ENCODE results near the gene NEXMIF.
"Not testable (repeated sequence)": the region's sequence is repeated elsewhere in the genome, so short reads cannot be mapped to it uniquely, and the experiment has no call there.

The NEXMIF gene

DNA sequence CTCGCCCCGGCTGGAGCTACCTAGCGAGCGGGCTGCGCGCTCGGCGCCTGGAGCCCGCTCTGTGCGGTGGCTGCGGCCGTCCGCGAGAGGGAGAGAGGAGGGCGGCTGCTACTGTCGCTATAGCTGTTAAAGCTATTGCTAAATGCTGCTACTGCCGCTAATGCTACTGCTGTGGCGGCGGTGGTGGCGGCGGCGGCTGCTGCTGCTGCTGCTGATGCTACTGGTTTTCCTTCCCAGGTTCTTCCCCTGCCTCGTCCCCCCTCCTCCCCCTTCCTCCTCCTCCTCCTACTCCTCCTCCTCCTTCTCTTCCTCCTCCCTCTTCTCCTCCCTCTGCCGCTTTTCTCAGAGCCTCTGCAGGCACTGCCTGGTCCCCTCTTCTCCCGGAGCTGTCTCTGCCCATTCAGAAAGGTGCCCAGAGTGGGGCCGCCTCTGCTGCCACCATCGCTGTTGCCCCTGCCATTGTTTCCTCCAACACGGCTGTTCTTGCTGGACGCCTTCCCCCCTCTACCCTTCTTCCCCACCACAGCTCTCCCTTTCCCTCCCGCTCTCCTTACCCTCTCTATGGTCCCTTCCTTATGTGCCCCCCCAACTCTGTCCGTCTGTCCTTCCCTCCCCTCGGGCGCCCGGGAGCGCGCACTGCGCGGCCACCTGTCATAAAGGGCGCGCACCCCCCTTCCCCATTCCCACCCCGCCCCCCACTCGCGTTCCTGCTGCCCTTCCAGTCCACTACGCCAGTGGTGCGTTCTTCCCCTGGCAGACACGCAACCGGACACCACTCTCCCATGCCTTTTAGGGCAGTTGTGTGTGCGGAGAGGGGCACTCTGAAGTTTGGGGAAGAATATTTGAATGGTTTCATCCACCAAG lies at the start of gene NEXMIF:
TSS of gene NEXMIF (minus strand) at position 228 of the 864 bp plus-strand sequence.
- TF ChIP-seq GATA1 (IDR thresholded peaks at IDR 0.05; ENCODE audit: low read depth, low read length) (no peak), POLR2A (IDR thresholded peaks at IDR 0.05; ENCODE audit: low read length) (no peak)
- DNase-seq = peak; percentile 0 to 18

DNA sequence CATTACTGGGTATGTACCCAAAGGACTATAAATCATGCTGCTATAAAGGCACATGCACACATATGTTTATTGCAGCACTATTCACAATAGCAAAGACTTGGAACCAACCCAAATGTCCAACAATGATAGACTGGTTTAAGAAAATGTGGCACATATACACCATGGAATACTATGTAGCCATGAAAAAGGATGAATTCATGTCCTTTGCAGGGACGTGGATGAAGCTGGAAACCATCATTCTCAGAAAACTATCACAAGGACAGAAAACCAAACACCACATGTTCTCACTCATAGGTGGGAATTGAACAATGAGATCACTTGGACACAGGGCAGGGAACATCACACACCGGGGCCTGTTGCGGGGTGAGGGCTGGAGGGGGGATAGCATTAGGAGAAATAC lies 36.7 kb upstream of the NEXMIF start:
- not testable (repeated sequence) for DNase-seq

DNA sequence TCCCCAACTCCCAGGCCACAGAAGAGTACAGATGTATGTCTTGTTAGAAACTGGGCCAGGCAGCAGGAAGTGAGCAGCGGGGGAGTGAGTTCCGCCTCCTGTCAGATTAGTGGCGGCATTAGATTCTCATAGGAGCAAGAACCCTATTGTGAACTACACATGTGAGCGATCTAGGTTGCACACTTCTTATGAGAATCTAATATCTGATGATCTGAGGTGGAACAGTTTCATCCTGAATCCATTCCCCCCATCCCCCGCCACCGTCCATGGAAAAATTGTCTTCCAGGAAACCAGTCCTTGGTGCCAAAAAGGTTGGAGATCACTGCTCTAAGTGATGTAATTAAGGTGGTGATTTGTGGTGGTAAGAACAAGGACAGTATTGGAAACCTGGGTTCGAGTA lies 24.5 kb upstream of the NEXMIF start:
- TF ChIP-seq POLR2A (IDR thresholded peaks at IDR 0.05; ENCODE audit: low read length) (no peak), GATA1 (IDR thresholded peaks at IDR 0.05; ENCODE audit: low read depth, low read length) (no peak)
- no peak for DNase-seq

DNA sequence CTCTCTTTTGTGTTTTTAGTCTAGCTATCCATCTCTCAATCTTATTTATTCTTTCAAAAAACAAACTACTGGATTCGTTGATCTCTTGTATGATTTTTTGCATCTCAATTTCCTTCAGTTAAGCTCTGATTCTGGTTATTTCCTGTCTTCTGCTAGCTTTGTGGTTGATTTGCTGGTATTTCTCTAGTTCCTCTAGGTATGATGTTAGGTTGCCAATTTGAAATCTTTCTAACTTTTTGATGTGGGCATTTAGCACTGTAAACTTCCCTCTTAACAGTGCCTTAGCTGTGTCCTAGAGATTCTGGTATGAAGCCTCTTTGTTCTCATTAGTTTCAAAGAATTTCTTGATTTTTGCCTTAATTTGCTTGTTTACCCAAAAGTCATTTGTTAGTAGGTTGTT lies 15.2 kb upstream of the NEXMIF start:
- TF ChIP-seq GATA1 (IDR thresholded peaks at IDR 0.05; ENCODE audit: low read depth, low read length) (no peak), POLR2A (IDR thresholded peaks at IDR 0.05; ENCODE audit: low read length) (no peak)
- no peak for DNase-seq

DNA sequence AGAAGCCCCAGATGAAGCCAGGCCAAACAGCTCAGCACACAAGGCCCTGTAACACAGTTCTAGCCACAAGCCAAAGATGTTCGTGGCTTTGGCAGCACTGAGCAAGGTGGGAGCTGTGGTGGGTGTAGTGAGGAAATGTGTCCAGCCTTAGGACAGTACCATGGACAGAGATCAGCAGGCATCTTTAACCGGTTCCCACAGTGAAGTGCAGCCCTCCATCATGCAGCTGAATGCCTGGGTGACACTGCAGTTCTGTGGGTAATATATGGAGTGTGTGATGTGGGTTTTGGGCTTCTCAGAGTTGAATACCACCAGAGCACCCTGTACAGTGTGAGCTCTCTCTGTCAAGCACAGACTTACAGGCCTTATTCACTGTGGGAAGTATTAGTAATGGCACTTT lies 6.0 kb upstream of the NEXMIF start:
- no peak for TF ChIP-seq POLR2A (IDR thresholded peaks at IDR 0.05; ENCODE audit: low read length)
- TF ChIP-seq GATA1 (IDR thresholded peaks at IDR 0.05; ENCODE audit: low read depth, low read length) = no peak
- DNase-seq = peak in 1 of 2 experiments; percentile 0

DNA sequence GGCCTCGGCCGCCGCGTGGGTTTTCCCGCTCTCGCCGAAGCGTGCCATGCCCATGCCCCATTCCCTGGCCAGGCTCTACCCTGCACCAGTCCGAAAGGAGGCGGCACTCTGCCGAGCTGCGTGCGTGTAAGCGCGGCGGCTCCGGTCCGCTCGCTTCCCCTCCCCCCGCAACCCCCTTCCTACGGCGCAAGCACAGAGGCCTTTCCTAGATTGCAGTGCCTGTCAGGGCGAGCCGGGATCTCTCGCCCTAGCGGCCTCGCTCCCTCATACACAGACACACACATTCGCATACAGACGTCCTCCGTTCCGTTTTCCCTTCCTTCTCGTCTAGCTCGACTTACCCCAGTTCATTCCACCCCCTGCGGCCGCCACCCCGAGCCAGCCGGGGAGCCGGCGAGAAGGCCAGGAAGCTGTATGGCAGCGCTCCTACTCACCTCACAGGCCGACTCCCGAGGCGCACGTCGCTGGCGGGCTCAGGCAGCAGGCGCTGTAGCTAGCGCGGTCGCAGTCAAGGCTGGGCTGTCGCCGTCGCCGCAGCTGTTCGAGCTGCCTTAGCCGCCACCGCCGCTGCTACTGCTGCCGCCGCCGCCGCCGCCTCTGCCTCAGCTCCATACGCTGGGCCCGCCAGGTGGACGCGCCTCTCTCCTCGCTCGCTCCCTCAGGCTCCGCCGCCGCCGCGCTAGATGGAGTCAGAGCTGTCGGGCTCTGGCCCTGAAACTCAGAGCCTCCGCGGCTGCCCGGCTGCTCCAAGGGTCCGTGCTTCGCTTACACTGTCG lies 615 bp downstream of the NEXMIF start:
- DNase-seq = peak; percentile 0 to 18
- no peak for TF ChIP-seq GATA1 (IDR thresholded peaks at IDR 0.05; ENCODE audit: low read depth, low read length)
- no peak for TF ChIP-seq POLR2A (IDR thresholded peaks at IDR 0.05; ENCODE audit: low read length)

DNA sequence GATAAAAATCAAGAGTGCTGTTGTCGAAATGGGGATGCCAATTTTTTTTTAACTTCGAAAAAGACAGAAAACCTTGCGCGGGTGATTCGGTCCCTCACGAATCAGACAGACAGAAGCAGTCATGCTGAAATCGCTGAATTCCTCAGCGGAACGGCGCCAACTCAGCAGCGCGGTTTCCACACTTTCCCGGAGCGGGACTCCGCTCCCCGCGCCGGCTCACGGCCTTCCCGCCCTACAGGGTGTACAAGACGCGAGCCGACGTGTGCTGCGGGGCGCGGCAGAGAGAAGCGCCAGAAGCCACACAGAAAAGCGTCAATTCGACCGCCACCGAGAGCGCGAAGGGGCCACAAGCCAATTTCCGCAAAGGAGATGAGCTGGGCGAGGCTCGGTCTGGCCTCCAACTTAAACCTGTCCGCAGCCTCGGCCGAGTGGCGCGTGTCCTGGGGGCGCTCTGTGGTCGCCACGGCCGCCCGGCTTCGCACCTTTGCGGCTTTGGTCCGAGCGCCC lies 1.3 kb downstream of the NEXMIF start:
- no peak for DNase-seq
- TF ChIP-seq GATA1 (IDR thresholded peaks at IDR 0.05; ENCODE audit: low read depth, low read length) = no peak
- TF ChIP-seq POLR2A (IDR thresholded peaks at IDR 0.05; ENCODE audit: low read length) = no peak

DNA sequence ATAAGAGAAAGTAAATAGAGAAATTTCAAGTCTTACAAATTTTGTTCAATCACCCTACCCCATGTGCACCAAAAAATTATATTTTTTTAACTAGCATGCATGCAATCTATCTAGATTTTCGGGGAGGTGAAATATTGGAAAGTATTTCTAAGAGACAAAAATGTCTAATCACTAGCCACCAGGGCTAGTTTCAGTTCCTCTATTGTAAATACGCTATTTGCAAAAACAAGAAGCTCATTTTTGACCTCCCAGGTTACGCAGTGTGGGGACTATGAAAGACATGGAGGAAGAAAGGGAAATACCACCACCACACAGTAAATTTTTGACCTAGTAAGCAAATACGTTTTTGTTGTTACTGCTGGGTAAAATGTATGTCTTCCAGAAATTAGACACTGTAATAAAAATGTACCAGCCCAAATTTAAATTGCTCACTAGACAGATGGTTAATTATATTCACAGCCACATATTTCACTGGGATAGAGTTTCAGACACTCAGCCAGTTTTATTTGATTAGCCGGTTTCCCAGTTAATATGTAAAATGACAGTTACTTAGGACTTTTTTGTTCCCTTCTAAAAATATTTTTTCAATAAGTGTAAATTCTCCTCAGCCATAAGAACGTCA lies 2.2 kb downstream of the NEXMIF start:
- no peak for DNase-seq
- TF ChIP-seq POLR2A (IDR thresholded peaks at IDR 0.05; ENCODE audit: low read length) (no peak), GATA1 (IDR thresholded peaks at IDR 0.05; ENCODE audit: low read depth, low read length) (no peak)

DNA sequence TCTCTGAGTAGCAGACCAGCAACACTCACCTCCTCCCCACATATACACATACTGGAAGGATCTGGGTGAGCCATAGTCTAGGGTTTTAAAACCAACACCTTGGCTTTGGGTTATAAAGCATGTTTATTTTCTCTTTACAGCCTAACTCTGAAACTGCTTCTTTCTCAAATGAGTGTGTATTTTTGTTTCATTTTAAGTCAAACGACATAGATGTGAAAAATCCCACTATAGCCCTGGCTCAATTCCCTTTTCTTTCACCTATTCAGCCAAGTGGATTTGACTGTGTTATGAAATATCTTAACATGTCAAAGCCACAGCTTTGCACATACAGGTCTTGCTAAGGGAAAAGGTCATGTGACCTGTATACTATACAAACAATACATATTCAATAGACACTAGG lies 13.8 kb downstream of the NEXMIF start:
- TF ChIP-seq GATA1 (IDR thresholded peaks at IDR 0.05; ENCODE audit: low read depth, low read length) = no peak
- no peak for TF ChIP-seq POLR2A (IDR thresholded peaks at IDR 0.05; ENCODE audit: low read length)
- DNase-seq = no peak

DNA sequence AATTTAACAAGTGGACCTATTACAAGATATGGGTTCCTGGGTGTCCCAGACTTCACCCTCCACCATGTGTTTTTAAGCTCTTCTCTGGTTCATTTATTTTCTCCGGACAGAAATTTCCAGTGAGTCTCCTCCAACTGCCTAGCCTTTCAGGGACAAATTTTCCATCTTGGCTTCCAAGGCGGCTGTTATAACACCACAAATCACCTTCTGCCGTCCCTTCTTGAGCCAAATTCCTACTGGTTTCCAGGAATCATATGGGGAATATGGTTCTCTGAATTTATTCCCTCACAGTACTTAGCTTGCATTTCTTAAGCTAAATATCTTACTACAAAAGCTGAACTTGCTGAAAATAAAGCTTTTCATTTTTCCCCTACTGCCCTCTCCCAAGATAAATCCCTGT lies 18.8 kb downstream of the NEXMIF start:
- no peak for TF ChIP-seq POLR2A (IDR thresholded peaks at IDR 0.05; ENCODE audit: low read length)
- DNase-seq = no peak

DNA sequence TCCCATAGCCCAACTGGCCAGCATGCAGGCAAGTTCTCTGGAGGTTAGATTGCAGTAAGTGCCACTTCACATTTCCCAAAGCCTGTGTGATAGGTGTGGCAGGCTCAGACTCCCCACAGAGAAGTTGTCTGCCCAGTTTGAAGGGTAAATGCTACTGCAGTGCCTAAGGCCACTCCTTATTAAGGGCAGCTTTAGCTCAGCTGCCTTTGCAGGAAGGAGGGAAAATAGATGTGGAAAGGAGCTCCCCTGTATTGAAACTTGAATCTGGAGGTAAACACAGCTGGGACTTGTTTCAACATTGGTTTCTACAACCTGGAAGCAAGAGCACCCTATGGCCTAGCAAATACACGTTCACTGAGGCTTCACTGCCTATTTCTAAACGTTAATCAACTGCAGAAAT lies 22.4 kb downstream of the NEXMIF start:
- TF ChIP-seq GATA1 (IDR thresholded peaks at IDR 0.05; ENCODE audit: low read depth, low read length) = no peak
- TF ChIP-seq POLR2A (IDR thresholded peaks at IDR 0.05; ENCODE audit: low read length) = no peak
- DNase-seq = no peak

DNA sequence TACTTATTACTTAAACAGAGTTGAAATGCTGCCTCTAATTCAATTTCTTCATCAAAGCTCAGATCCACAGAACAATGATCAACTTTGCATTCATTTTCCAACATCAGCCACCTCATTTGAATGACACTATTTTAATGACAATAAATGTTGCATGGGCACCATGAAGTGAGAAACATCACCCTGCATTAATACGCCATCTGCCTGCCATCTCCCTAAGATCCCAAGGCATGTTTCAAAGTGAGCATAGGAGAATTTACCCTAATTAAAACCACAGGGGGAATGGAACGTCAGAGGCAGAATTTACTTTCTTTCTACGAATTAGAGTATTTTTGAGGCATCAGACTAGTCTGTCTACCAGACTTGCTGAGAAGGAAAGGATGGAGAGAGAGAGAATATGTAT lies 32.7 kb downstream of the NEXMIF start:
- TF ChIP-seq GATA1 (IDR thresholded peaks at IDR 0.05; ENCODE audit: low read depth, low read length) = no peak
- TF ChIP-seq POLR2A (IDR thresholded peaks at IDR 0.05; ENCODE audit: low read length) = no peak

DNA sequence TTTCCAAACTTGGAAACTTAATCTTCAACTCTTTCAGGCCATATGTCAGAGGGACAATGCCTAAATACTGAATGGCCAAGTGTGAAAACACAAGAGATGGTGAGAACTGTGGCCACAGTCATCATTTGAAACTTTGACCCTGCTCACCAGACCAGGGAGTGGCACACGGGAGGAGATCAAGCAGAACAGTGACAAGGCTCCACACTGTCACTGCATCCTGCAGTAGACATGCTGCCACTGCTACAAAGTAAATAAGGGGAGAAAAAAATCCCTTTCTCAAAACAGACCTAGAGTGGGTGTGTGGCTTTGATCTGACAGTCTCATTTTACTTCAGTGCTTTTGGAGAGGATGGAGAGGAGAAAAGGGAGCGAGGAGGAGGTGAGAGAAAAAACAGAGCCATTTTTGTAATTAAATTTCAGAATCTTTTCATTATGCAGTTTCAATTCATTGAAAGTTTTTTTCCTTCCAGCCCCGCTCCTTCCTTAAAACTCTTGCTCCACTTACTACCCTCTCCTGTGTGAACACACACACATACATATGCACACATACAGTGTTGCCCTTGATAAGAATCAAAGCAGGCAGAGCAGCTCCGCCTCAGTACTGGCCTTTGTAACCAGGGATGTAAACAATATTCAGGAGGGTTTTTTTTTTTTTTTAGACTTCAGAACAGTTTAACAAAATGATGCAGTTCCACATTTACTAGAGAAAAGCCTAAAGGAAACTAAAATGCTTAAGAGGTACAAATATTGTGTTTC lies 34.4 kb downstream of the NEXMIF start:
- no peak for TF ChIP-seq POLR2A (IDR thresholded peaks at IDR 0.05; ENCODE audit: low read length)
- TF ChIP-seq GATA1 (IDR thresholded peaks at IDR 0.05; ENCODE audit: low read depth, low read length) = no peak

More for the DNA sequence above, 32.7 kb downstream of the NEXMIF start:
- DNase-seq = no peak

DNA sequence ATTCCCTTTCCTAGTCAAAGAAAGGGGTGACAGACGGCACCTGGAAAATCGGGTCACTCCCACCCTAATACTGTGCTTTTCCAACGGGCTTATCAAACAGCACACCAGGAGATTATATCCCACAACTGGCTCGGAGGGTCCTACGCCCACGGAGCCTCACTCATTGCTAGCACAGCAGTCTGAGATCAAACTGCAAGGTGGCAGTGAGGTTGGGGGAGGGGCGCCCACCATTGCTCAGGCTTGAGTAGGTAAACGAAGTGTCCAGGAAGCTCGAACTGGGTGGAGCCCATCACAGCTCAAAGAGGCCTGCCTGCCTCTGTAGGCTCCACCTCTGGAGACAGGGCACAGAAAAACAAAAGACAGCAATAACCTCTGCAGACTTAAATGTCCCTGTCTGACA lies 42.9 kb downstream of the NEXMIF start:
- not testable (repeated sequence) for DNase-seq

More for the DNA sequence above, 34.4 kb downstream of the NEXMIF start:
- no peak for DNase-seq

Data from erythroblast (primary cell).